Measurements from ENCODE around the gene PHACTR3. TPM values are rescaled to one million over a fixed set of nuclear protein-coding genes. Genes with fewer than 3 reads are reported as not detected.

The PHACTR3 gene
- total RNA-seq, 2 donors from 2014 or later: 0.13 TPM; not detected in 1

- TF ChIP-seq CTCF (conservative IDR thresholded peaks at IDR 0.05): no peak
- Mint-ChIP-seq H3K27me3 (ENCODE audit: insufficient read depth) (peaks cover 29% of the 10 kb centered on the region), H3K27ac (no peak overlapping the region), H3K9me3 (no peaks in the 10 kb centered on the region), H3K4me3 (no peak overlapping the region), H3K36me3 (ENCODE audit: low read depth) (no peaks in the 10 kb centered on the region), H3K4me1 (no peaks in the 10 kb centered on the region)
- Histone ChIP-seq H3K27ac (ENCODE audit: low read depth, low read length) (no peak overlapping the region), H3K27me3 (ENCODE audit: control insufficient read depth, insufficient read depth, low read length, poor library complexity, severe bottlenecking) (no peaks in the 10 kb centered on the region), H3K9me3 (ENCODE audit: control insufficient read depth, low read length) (peaks cover 33% of the 10 kb centered on the region), H3K4me1 (ENCODE audit: control insufficient read depth, insufficient read depth, low read length) (no peaks in the 10 kb centered on the region), H3K4me3 (ENCODE audit: low read length) (no peak overlapping the region), H3K36me3 (ENCODE audit: control insufficient read depth, insufficient read depth, low read length) (no peaks in the 10 kb centered on the region), H3K9ac (ENCODE audit: extremely low read depth, low read length, poor library complexity, severe bottlenecking) (no peak overlapping the region)
- WGBS, 2 experiments (ENCODE audit: insufficient coverage in 1 of 2, insufficient read length in 1 of 2): 60 to 70% methylated on average over 1 to 3 of the region's 3 CpGs
- no peak for DNase-seq
Observed at GRCh38 chr20:59636766-59637370, 32.5 kb downstream of the PHACTR3 start.

GRCh38 chr20:59640267-59640666 lies 35.9 kb downstream of the PHACTR3 start:
- 67 to 79% methylated on average over 3 to 5 of the region's 5 CpGs for WGBS, 2 experiments (ENCODE audit: insufficient coverage in 1 of 2, insufficient read length in 1 of 2)
- Histone ChIP-seq H3K27me3 (ENCODE audit: control insufficient read depth, insufficient read depth, low read length, poor library complexity, severe bottlenecking) (no peaks in the 10 kb centered on the region), H3K9ac (ENCODE audit: extremely low read depth, low read length, poor library complexity, severe bottlenecking) (no peak overlapping the region), H3K4me3 (ENCODE audit: low read length) (no peak overlapping the region), H3K4me1 (ENCODE audit: control insufficient read depth, insufficient read depth, low read length) (no peaks in the 10 kb centered on the region), H3K9me3 (ENCODE audit: control insufficient read depth, low read length) (peaks cover 27% of the 10 kb centered on the region), H3K27ac (ENCODE audit: low read depth, low read length) (no peak overlapping the region), H3K36me3 (ENCODE audit: control insufficient read depth, insufficient read depth, low read length) (no peaks in the 10 kb centered on the region)
- no peaks in the 10 kb centered on the region for H3K4me1 Mint-ChIP-seq
- no peak for DNase-seq
- no peaks in the 10 kb centered on the region for H3K9me3 Mint-ChIP-seq
- no peak overlapping the region for H3K27ac Mint-ChIP-seq
- no peak for TF ChIP-seq CTCF (conservative IDR thresholded peaks at IDR 0.05)
- no peak overlapping the region for H3K4me3 Mint-ChIP-seq
- H3K27me3 Mint-ChIP-seq (ENCODE audit: insufficient read depth): peaks cover 30% of the 10 kb centered on the region
- no peaks in the 10 kb centered on the region for H3K36me3 Mint-ChIP-seq (ENCODE audit: low read depth)

GRCh38 chr20:59643615-59644061 lies 39.3 kb downstream of the PHACTR3 start:
- Mint-ChIP-seq H3K4me3 (no peak overlapping the region), H3K27me3 (ENCODE audit: insufficient read depth) (peaks cover 32% of the 10 kb centered on the region), H3K4me1 (no peaks in the 10 kb centered on the region), H3K27ac (no peak overlapping the region), H3K9me3 (peaks cover 27% of the 10 kb centered on the region), H3K36me3 (ENCODE audit: low read depth) (peaks cover 2% of the 10 kb centered on the region)
- no peak for DNase-seq
- 84 to 95% methylated on average over 6 to 12 of the region's 12 CpGs for WGBS, 2 experiments (ENCODE audit: insufficient coverage in 1 of 2, insufficient read length in 1 of 2)
- H3K27me3 ChIP-seq (ENCODE audit: control insufficient read depth, insufficient read depth, low read length, poor library complexity, severe bottlenecking): no peaks in the 10 kb centered on the region
- no peak overlapping the region for H3K4me3 ChIP-seq (ENCODE audit: low read length)
- no peaks in the 10 kb centered on the region for H3K36me3 ChIP-seq (ENCODE audit: control insufficient read depth, insufficient read depth, low read length)
- no peaks in the 10 kb centered on the region for H3K4me1 ChIP-seq (ENCODE audit: control insufficient read depth, insufficient read depth, low read length)
- H3K9me3 ChIP-seq (ENCODE audit: control insufficient read depth, low read length): peaks cover 12% of the 10 kb centered on the region
- no peak overlapping the region for H3K9ac ChIP-seq (ENCODE audit: extremely low read depth, low read length, poor library complexity, severe bottlenecking)
- no peak overlapping the region for H3K27ac ChIP-seq (ENCODE audit: low read depth, low read length)
- TF ChIP-seq CTCF (conservative IDR thresholded peaks at IDR 0.05): no peak
